PC-3 (cell line): ENCODE data around the gene FLNA. TPM values are rescaled to one million over a fixed set of nuclear protein-coding genes. Genes with fewer than 3 reads are reported as not detected.

ENCODE experiments used
- ATAC-seq: fragments of 200-7000 bp; cut with Tn5 transposase; 2 replicates; pipeline ENCODE4 v1.9.1; 2020; ENCODE audit warnings: mild to moderate bottlenecking, moderate library complexity
- BruUV-seq: library from RNA; stranded (reverse); fragments of 400-500 nt; replicated peaks from 2 replicates; lab custom pipeline; 2021; lab: Mats Ljungman, UMichigan
- CTCF ChIA-PET: fragments of 300-600 bp; sonication (Branson Sonifier 250); formaldehyde crosslinking; loops from one replicate; lab custom pipeline; 2022; ENCODE audit warnings: antibody characterized with exemption; lab: Charles Lee
- POLR2A ChIA-PET: fragments of 300-600 bp; sonication (Branson Sonifier 250); formaldehyde crosslinking; loops from one replicate; lab custom pipeline; 2022; ENCODE audit warnings: antibody characterized with exemption; ENCODE audit not compliant: unreplicated experiment; lab: Charles Lee
- DNase-seq: peaks from one replicate; pipeline ENCODE4 v3.0.0-alpha.2; 2015
- H2AFZ ChIP-seq: fragments of 300-600 bp; sonication (generic); 2 replicates; pipeline ENCODE4 v1.6.0; 2016; ENCODE audit warnings: antibody characterized with exemption, low read length
- H3F3A ChIP-seq: fragments of 300-600 bp; sonication (generic); one replicate; pipeline ENCODE4 v1.6.0; 2017; ENCODE audit warnings: antibody characterized with exemption, low read length, control low read depth, mild to moderate bottlenecking; ENCODE audit not compliant: unreplicated experiment
- H3K27ac ChIP-seq: fragments of 300-600 bp; sonication (generic); 2 replicates; pipeline ENCODE4 v1.5.1; 2016; ENCODE audit warnings: mild to moderate bottlenecking, low read length
- H3K27me3 ChIP-seq: fragments of 300-600 bp; sonication (generic); 2 replicates; pipeline ENCODE4 v1.6.1; 2016; ENCODE audit warnings: low read length, mixed read lengths
- H3K36me3 ChIP-seq: fragments of 300-600 bp; sonication (generic); 2 replicates; pipeline ENCODE4 v1.6.1; 2016; ENCODE audit warnings: low read depth, mixed run types, low read length, mixed read lengths
- H3K4me1 ChIP-seq: fragments of 300-600 bp; sonication (generic); 2 replicates; pipeline ENCODE4 v1.5.1; 2016; ENCODE audit warnings: low read length; ENCODE audit not compliant: insufficient read depth
- H3K4me2 ChIP-seq: fragments of 300-600 bp; sonication (generic); 2 replicates; pipeline ENCODE4 v1.6.0; 2016; ENCODE audit warnings: low read length
- H3K4me3 ChIP-seq: fragments of 300-600 bp; sonication (generic); 2 replicates; pipeline ENCODE4 v1.5.1; 2016; ENCODE audit warnings: mild to moderate bottlenecking, low read length, mixed read lengths
- H3K79me2 ChIP-seq: fragments of 300-600 bp; sonication (generic); 2 replicates; pipeline ENCODE4 v1.6.1; 2017; ENCODE audit warnings: low read length, mixed read lengths
- H3K9ac ChIP-seq: fragments of 300-600 bp; sonication (generic); 2 replicates; pipeline ENCODE4 v1.6.0; 2016; ENCODE audit warnings: mild to moderate bottlenecking, low read length
- H3K9me2 ChIP-seq: fragments of 300-600 bp; sonication (generic); replicated peaks from 2 replicates; pipeline ENCODE4 v1.6.1; 2016; ENCODE audit warnings: mixed run types, low read length, mixed read lengths
- H3K9me3 ChIP-seq: fragments of 300-600 bp; sonication (generic); 2 replicates; pipeline ENCODE4 v1.6.1; 2016; ENCODE audit warnings: low read length, mixed read lengths
- H4K20me1 ChIP-seq: fragments of 300-600 bp; sonication (generic); 2 replicates; pipeline ENCODE4 v1.6.1; 2016; ENCODE audit warnings: low read length, mixed read lengths
- CTCF ChIP-seq: fragments of 300-600 bp; sonication (generic); conservative IDR thresholded peaks from 2 replicates; pipeline ENCODE4 v1.5.1; 2017; ENCODE audit warnings: antibody characterized with exemption, low read depth, mild to moderate bottlenecking, low read length
- EZH2 ChIP-seq: fragments of 300-600 bp; sonication (generic); IDR thresholded peaks from one replicate; pipeline ENCODE4 v1.6.1; 2017; ENCODE audit warnings: antibody characterized with exemption, mild to moderate bottlenecking, low read length; ENCODE audit not compliant: unreplicated experiment
- EZH2phosphoT487 ChIP-seq: fragments of 300-600 bp; sonication (generic); IDR thresholded peaks from 2 replicates; pipeline ENCODE4 v1.6.1; 2018; ENCODE audit warnings: mild to moderate bottlenecking, antibody characterized with exemption, low read length, borderline replicate concordance
- intact Hi-C: fragments of 100-400 bp; cut with micrococcal nuclease; formaldehyde crosslinking; loops from 2 replicates; pipeline ENCODE4 v1.9.0; 2023
- total RNA-seq: library from RNA; depleted of rRNA; stranded (reverse); fragments of >200 nt; gene quantifications from 2 replicates; pipeline ENCODE4 v1.2.3, GENCODE V29; 2014

Gene FLNA
- total RNA-seq, 1 experiment from 2014 or later: 2,058 TPM

- Histone ChIP-seq H3K79me2 (no peaks in the 10 kb centered on the region), H3K9me3 (no peaks in the 10 kb centered on the region), H3K4me1 (no peaks in the 10 kb centered on the region), H3K27ac (no peak overlapping the region), H3K4me3 (no peak overlapping the region), H3K27me3 (peaks cover 41% of the 10 kb centered on the region), H3K9ac (no peak overlapping the region), H4K20me1 (no peaks in the 10 kb centered on the region), H3K9me2 (no peaks in the 10 kb centered on the region), H3K36me3 (no peaks in the 10 kb centered on the region), H3F3A (no peaks in the 10 kb centered on the region), H2AFZ (no peak overlapping the region), H3K4me2 (no peak overlapping the region)
- no TSS peak for BruUV-seq
- ChIA-PET CTCF (no interaction called here), POLR2A (no interaction called here)
- intact Hi-C loops: no loop called here
- DNase-seq: no peak
- no peak for ATAC-seq
- TF ChIP-seq EZH2phosphoT487: no peak
- TF ChIP-seq CTCF: no peak
- TF ChIP-seq EZH2: no peak
These were observed 47.2 kb downstream of the FLNA start for GRCh38 chrX:154327038-154327820.

DNA sequence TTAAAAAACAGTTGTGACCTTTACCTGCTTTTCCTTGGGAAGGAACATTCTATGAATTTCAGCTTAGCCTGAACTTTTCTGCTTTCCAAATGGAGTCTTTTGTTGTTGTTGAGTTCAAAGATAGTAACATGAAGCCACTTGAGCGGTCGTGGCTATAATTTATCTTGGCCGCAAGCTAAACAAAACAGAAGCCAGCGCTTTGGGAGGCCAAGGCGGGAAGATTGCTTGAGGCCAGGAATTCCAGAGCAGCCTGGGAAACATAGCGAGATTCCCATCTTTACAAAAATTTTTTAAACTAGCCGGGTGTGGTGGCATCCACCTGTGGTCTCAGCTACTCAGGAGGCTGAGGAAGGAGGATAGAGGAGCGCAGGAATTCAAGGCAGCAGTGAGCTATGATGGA lies 48.9 kb downstream of the FLNA start:
- Histone ChIP-seq H3F3A (no peaks in the 10 kb centered on the region), H4K20me1 (no peaks in the 10 kb centered on the region), H3K4me2 (no peak overlapping the region), H3K4me1 (no peaks in the 10 kb centered on the region), H3K27me3 (peaks cover 41% of the 10 kb centered on the region), H3K4me3 (no peak overlapping the region), H3K9ac (no peak overlapping the region), H3K9me3 (no peaks in the 10 kb centered on the region), H3K27ac (no peak overlapping the region), H3K79me2 (no peaks in the 10 kb centered on the region), H3K9me2 (no peaks in the 10 kb centered on the region), H3K36me3 (no peaks in the 10 kb centered on the region), H2AFZ (no peak overlapping the region)
- CTCF ChIA-PET: no interaction called here
- TF ChIP-seq EZH2 (no peak), CTCF (no peak), EZH2phosphoT487 (no peak)
- no peak for DNase-seq
- ATAC-seq: no peak
- POLR2A ChIA-PET: no interaction called here
- no TSS peak for BruUV-seq
- intact Hi-C loops: no loop called here

- H3K9me3 ChIP-seq: no peaks in the 10 kb centered on the region
- no peaks in the 10 kb centered on the region for H3K4me1 ChIP-seq
- no peak overlapping the region for H3K4me3 ChIP-seq
- no peak overlapping the region for H3K27ac ChIP-seq
- H3F3A ChIP-seq: no peaks in the 10 kb centered on the region
- BruUV-seq: no TSS peak
- no peaks in the 10 kb centered on the region for H3K36me3 ChIP-seq
- ATAC-seq (no peak), DNase-seq (no peak)
- TF ChIP-seq CTCF (no peak), EZH2 (no peak), EZH2phosphoT487 (no peak)
- H3K79me2 ChIP-seq: no peaks in the 10 kb centered on the region
- H3K27me3 ChIP-seq: peaks cover 41% of the 10 kb centered on the region
- CTCF ChIA-PET: no interaction called here
- no peaks in the 10 kb centered on the region for H3K9me2 ChIP-seq
- no peaks in the 10 kb centered on the region for H4K20me1 ChIP-seq
- no peak overlapping the region for H2AFZ ChIP-seq
- no peak overlapping the region for H3K9ac ChIP-seq
- intact Hi-C loops: no loop called here
- no peak overlapping the region for H3K4me2 ChIP-seq
- POLR2A ChIA-PET: no interaction called here
These were observed 50.9 kb downstream of the FLNA start for GRCh38 chrX:154323537-154323936.
